CD4-positive, alpha-beta T cell treated with Interleukin-6 at 100 ng/mL for 8 hours (primary cell): ENCODE data around the gene TMEM263.
"Not testable (repeated sequence)": the region's sequence is repeated elsewhere in the genome, so short reads cannot be mapped to it uniquely, and the experiment has no call there.

Experiments used
- DNase-seq: peaks from one replicate; pipeline ENCODE4 v3.0.0-alpha.2; 2020; ENCODE audit warnings: mixed read lengths, low spot score

Gene TMEM263

DNA sequence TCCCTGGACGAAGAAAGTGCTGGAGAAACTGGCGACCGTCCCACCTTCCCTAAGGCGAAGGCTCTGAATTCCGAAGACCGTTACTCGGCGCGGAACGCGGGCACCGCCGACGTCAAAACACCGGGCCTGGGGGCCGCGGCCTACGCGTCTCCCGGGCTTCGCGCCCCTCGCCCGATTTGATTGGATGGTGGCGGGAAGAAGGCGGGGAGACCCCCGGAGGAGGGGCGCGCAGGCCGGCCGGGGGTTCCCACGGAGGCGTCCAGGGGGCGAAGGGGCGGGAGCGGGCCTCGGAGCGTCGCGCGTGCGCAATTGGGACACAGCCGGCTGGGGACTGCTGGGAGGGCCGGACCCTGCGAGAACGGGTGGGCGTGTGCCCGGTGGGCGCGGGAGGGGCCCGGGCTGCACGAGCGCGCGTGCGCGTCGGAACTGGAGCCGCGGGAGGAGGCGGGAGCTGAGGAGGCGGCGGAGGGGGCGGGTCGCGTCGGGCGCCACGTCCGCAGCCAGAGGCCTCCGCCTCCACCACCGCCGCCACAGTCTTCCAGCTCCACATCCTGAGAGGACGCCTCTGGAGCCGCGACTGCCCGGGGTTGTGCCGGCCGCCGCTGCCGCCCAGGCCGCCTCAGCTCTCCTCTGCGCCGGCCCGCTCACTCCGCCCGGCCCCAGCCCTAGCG lies at the start of gene TMEM263:
Gene TMEM263, plus strand, starts transcription at position 531 of the 671 bp plus-strand sequence. CDS start 11,210 bp downstream, outside the sequence.
- DNase-seq, result peak; percentile 93

GRCh38 chr12:106906715-106907114 lies 49.0 kb upstream of the TMEM263 start:
- no peak for DNase-seq

- no peak for DNase-seq
Observed at GRCh38 chr12:106907411-106907810, 48.3 kb upstream of the TMEM263 start.

DNA sequence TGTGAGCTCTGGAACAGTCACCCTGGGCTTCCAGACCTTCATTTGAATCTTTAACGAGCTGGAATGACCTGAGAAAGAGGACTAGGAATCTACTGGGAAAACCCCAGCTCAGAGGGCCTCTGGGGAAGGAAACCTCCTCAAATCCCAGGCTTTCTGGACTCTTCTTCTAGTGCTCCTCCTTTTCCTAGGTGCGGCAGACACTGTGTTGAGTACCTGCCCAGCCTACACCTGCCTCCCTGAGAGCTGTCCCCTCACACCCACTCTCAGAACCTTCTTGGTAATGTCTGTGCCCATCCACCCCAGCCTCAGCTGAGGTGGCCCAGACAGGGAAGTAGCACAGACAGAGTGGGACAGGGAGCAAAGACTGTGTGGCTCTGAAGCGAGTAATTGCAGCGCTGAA lies 47.9 kb upstream of the TMEM263 start:
- no peak for DNase-seq

DNA sequence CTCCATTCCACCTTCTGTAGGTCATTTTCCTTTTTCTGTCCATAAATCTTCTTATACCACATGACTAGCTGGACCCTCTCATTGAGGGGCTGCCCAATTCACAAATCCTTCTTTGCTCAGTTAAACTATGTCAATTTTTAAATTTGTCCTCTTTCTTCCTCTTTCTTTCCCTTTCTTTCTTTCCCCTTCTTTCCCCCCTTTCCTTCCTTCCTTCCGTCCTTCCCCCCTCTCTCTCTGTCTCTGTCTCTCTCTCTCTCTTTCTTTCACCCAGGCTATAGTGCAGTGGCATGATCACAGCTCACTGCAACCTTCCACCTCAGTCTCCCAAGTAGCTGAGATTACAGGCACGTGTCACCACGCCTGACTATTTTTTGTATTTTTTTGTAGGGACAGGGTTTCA lies 47.1 kb upstream of the TMEM263 start:
- DNase-seq, result no peak

- DNase-seq, result no peak
Observed at GRCh38 chr12:106910202-106910601, 45.5 kb upstream of the TMEM263 start.

GRCh38 chr12:106911581-106911980 lies 44.1 kb upstream of the TMEM263 start:
- DNase-seq, result no peak

DNA sequence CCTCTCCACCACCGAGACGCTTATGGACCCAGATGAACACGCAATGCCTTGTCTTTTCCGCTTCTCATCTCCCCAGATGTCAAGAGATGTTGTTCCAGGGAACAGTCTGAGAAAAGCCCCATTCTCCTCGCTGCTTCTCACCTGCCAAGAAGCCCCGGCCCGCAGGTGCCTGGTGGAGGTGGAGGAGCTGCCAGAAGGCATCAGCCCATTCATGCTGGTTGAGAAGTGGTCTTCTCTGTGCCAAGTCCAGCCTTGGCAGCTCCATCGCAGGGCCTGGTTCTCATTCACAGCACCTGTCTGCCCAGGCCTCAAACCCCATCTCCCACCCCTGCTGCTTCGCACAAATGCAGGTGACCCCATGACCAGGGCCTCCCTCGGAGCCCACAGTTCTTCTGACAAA lies 42.3 kb upstream of the TMEM263 start:
- no peak for DNase-seq

- DNase-seq, result peak; percentile 7
Observed at GRCh38 chr12:106914796-106915634, 40.7 kb upstream of the TMEM263 start.

DNA sequence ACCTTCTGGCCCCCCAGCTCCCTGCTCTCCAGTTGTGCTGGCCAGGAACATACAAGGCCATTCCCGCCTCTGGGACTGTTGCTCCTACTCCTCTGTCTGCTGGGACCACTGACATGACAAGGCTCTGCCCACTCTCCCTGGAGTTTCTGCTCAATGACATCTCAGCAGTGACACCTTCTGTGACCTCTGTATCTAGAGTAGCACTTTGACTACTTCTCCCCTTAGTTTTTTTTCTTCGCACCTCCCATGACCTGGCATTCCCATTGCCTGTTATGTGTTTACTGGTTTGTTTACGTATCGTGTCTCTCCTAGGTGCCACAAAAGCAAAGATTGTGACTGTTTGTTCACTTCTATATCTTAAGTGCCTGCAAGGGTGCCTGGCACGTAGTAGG lies 40.1 kb upstream of the TMEM263 start:
- DNase-seq, result no peak

DNA sequence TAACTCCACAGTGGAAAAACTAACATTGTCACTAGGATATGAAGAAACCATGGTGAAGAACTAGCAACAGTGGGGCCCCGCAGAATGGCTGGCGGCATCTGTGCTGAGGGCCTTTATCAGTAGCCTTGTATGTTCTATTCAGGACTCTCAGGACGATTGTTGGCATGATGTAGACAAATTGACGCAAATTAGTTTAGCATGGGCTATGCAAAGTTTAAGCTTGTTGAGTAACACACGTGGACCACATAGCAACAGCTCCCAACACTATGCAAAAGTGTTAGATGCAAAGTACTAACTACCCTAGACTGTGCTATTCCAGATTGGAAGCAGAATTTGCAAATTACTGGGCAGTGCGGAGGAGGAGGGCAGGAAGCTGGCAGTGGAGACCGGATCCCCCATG lies 38.2 kb upstream of the TMEM263 start:
- DNase-seq, result no peak

- no peak for DNase-seq
Observed at GRCh38 chr12:106918746-106919145, 37.0 kb upstream of the TMEM263 start.

DNA sequence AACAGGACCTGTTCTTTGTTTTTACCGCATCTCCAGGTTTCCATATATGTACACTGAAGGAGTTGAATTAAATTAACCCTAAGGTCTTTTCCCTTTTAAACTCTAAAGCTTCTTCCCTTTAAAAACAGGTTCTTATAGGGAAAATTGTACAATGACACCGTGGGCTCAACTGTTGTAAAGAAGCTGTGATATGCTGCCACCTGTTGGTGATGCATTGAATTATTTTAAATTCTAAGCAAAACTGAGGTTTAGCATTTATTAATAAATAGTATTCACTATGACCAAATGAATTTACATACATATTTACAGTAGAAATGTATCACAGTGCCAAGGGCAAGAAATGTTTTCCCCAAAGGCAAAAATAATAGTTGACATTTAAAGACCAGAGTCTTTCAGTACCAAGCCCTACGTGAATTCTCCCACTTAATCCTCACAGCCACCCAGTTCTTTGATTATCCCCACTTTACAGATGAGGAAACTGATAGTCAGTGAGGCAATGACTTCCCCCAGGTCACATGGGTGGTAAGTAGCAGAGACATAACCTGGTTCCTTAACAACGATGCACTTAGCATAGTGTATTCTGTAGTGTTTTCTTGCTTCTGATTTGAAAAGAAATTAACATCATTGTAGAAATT lies 35.7 kb upstream of the TMEM263 start:
- peak; percentile 24 for DNase-seq

- DNase-seq, result not testable (repeated sequence)
Observed at GRCh38 chr12:106921976-106922375, 33.7 kb upstream of the TMEM263 start.

GRCh38 chr12:106923594-106923993 lies 32.1 kb upstream of the TMEM263 start:
- DNase-seq, result not testable (repeated sequence)

- DNase-seq, result no peak
Observed at GRCh38 chr12:106924268-106924861, 31.3 kb upstream of the TMEM263 start.

GRCh38 chr12:106926657-106927056 lies 29.1 kb upstream of the TMEM263 start:
- no peak for DNase-seq

DNA sequence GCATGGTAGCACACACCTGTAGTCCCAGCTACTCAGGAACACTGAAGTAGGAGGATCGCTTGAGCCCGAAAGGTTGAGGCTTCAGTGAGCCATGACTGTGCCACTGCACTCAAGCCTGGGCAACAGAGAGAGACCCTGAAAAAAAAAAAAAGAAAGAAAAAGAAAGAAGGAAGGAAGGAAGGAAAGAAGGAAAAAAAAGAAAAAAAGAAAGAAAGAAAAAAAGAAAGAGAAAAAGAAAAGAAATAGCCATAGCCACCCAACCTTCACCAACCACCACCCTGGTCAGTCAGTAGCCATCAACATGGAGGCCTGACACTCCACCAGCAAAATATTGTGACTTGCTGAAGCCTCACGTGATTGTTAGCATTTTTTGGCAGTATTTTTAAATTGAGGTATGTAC lies 21.4 kb upstream of the TMEM263 start:
- DNase-seq, result no peak

GRCh38 chr12:106941481-106942156 lies 14.1 kb upstream of the TMEM263 start:
- DNase-seq, result no peak

DNA sequence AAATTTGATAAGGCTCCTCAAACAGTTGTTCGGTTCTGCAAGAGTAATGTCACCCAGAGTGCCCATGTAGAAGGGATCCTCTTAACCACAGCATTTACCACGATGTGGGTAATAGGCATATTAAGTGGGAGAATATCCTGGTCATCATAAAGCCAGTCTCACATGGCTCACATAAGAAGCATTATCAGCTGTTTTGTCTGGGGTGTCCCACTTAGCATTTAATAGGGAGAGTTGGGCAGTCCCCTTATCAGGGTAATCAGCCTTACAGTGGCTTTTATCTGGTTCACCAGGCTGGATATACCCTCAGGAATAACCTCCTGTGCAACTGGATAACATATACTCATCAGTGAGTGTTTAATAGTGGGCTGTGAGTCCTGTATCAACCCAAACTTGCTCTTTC lies 12.9 kb upstream of the TMEM263 start:
- DNase-seq, result no peak

GRCh38 chr12:106945261-106945851 lies 10.4 kb upstream of the TMEM263 start:
- no peak for DNase-seq

- no peak for DNase-seq
Observed at GRCh38 chr12:106947461-106947860, 8.2 kb upstream of the TMEM263 start.
